HG02943 (cell line): ENCODE measurements around the gene FICD.

Source experiments
- ATAC-seq: cut with Tn5 transposase; IDR thresholded peaks from one replicate; pipeline ENCODE4 v1.9.1; 2021; ENCODE audit warnings: mild to moderate bottlenecking, low read depth, moderate library complexity; ENCODE audit not compliant: unreplicated experiment

The FICD gene

GRCh38 chr12:108498136-108498535 lies 16.9 kb upstream of the FICD start:
- ATAC-seq, result no peak

GRCh38 chr12:108502922-108503321 lies 12.2 kb upstream of the FICD start:
- ATAC-seq, result no peak

GRCh38 chr12:108505129-108505528 lies 9.9 kb upstream of the FICD start:
- no peak for ATAC-seq

GRCh38 chr12:108507971-108508642 lies 7.0 kb upstream of the FICD start:
- no peak for ATAC-seq

- ATAC-seq, result no peak
These were observed 5.3 kb upstream of the FICD start for GRCh38 chr12:108509806-108510205.

- no peak for ATAC-seq
These were observed 4.2 kb upstream of the FICD start for GRCh38 chr12:108510836-108511235.

- ATAC-seq, result no peak
These were observed 3.2 kb upstream of the FICD start for GRCh38 chr12:108511633-108512540.

GRCh38 chr12:108514468-108514972 lies 557 bp upstream of the FICD start:
- peak; percentile 15 for ATAC-seq

- no peak for ATAC-seq
These were observed 839 bp downstream of the FICD start for GRCh38 chr12:108515916-108516315.

- no peak for ATAC-seq
These were observed 1.6 kb downstream of the FICD start for GRCh38 chr12:108516511-108517275.

- ATAC-seq, result no peak
These were observed 2.4 kb downstream of the FICD start for GRCh38 chr12:108517288-108518100.

GRCh38 chr12:108518101-108518715 lies 3.1 kb downstream of the FICD start:
- ATAC-seq, result no peak

- ATAC-seq, result no peak
These were observed 3.8 kb downstream of the FICD start for GRCh38 chr12:108518716-108519496.

- no peak for ATAC-seq
These were observed 4.5 kb downstream of the FICD start for GRCh38 chr12:108519558-108519957.

- no peak for ATAC-seq
These were observed 8.3 kb downstream of the FICD start for GRCh38 chr12:108523365-108523764.

- no peak for ATAC-seq
These were observed 10.6 kb downstream of the FICD start for GRCh38 chr12:108525681-108526080.

- no peak for ATAC-seq
These were observed 11.5 kb downstream of the FICD start for GRCh38 chr12:108526482-108527165.

GRCh38 chr12:108527166-108527496 lies 12.1 kb downstream of the FICD start:
- no peak for ATAC-seq
